ENCODE results near the gene TUFM.
"Not testable (repeated sequence)": the region's sequence is repeated elsewhere in the genome, so short reads cannot be mapped to it uniquely, and the experiment has no call there.

TUFM gene

DNA sequence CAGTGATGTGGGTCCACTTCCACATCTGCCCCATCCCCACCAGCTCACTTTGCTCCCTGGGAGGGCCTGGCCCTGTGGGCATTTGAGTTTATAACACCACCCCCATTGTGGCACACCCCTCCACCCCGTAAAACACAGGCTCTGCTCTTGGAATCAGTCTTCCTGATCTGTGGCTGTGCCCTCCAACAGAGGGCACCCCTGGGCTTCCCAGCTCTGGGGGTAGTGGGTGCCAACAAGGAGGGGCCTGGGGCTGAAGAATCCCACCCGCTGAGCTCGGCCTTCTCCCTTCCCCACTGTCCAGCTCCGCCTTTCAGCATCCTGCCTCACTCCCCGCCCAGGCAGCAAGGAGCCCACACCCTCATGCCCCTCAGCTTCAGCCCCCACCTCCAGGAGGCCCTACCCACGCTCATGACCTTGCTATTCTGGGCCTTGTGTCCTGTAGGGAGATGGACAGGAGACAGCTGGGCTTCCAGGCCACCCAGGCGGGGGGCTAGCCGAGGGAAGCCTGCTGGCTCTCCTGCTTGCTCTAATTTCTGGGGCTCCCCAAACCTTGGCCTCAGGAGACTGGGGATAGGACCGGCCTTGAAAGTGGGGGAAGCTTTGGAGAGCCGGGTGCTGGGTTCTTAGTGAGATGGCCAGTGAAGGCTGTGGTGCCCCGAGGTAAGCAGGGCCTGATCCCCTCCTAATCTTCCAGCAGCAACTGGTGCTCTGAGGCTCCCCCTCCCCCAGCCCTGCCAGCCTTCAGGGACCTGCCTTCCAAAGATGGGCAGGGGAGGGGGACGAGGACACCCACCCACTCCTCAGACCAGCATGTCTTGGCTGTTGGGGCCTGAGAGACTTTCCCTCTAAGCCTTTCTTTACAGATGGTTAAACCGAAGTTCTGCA, 29.2 kb upstream of the TUFM start:
- no peak for DNase-seq

DNA sequence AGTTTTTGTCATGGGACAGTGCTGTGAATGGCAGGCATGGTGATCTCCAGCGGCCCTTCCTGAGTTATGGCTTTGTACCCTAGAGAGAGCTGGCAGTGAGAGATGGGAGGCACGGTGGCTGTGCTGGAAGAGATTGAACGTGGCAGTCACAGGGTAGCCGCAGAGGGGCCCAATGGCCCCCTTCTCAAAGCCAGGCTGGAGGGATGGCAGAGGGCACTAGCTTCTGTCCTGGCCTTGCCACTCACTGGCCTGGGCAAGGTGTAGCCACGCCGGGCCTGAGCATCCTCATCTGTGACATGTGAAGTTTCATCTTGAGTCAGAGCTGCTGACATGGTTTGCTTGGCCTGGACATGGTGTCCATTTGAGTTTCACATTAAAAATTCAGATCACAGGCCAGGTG, 28.3 kb upstream of the TUFM start:
- no peak for DNase-seq

- DNase-seq: peak; percentile 55
Measured at GRCh38 chr16:28873543-28874201, 27.5 kb upstream of the TUFM start.

DNA sequence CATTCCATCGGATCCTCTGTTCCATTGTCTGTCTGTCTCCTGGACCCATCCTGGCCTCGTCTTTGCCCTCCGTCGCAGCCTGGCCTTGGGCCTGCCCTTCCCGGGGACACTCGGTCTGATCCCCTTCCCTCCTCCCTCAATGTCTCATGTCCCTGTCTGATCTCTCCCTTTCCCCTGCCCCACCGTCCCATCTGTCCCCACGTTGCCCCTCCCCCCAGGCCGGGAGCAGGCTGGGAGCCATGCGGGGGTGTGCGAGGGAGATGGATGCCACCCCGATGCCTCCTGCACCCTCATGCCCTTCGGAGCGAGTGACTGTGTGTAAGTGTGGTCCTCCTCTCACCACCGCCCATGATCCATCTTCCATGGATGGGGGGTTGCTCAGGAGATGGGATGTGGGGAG, 26.8 kb upstream of the TUFM start:
- DNase-seq: no peak

DNA sequence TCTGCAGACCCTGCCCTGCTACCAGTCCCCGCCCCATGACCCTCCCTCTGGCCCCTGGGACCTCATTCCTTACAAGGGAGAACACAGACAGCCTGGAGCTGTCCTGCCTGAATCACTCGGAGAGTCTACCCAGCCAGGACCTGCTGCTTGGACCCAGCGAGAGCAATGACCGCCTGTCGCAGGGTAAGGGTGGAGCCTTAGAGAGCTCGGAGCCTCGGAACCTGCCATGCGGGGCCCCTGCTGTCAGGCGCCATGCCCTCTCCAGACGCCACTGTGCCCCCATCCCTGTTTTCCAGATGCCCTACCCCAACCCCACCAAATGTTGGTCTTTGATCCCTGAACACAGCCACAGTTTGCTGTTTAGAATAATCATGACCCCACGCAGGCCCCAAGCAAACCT, 23.1 kb upstream of the TUFM start:
- DNase-seq: no peak

- DNase-seq: not testable (repeated sequence)
Measured at GRCh38 chr16:28867646-28868045, 21.5 kb upstream of the TUFM start.

DNA sequence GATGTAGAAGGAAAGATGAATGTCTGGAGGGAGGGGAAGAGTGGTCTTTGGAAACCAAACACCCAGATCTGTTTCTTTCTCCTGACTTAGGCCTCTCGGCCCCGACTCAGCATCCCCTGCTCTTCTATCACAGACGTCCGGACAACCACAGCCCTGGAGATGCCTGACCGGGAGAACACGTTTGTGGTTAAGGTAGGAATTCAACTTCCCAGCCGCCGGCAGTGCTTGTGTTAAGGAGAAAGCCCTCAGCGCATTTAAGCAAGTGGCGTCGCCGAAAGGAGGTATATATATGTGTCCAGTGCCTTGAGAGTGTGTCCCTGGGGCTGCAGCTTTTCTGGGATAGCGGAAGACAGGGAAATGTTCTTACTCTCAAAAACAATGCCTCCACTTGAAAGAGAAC, 21.1 kb upstream of the TUFM start:
- no peak for DNase-seq

DNA sequence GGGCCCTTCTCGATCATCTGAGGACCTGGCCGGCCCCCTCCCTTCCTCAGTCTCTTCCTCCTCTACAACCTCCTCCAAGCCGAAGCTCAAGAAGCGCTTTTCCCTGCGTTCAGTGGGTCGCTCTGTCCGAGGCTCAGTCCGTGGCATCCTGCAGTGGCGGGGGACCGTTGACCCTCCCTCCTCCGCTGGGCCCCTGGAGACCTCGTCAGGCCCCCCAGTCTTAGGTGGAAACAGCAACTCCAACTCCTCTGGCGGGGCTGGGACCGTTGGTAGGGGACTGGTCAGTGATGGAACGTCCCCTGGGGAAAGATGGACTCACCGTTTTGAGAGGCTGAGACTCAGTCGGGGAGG, 20.3 kb upstream of the TUFM start:
- no peak for DNase-seq

GRCh38 chr16:28865722-28866453, 19.7 kb upstream of the TUFM start:
- DNase-seq: no peak

GRCh38 chr16:28865001-28865688, 19.0 kb upstream of the TUFM start:
- DNase-seq: no peak

DNA sequence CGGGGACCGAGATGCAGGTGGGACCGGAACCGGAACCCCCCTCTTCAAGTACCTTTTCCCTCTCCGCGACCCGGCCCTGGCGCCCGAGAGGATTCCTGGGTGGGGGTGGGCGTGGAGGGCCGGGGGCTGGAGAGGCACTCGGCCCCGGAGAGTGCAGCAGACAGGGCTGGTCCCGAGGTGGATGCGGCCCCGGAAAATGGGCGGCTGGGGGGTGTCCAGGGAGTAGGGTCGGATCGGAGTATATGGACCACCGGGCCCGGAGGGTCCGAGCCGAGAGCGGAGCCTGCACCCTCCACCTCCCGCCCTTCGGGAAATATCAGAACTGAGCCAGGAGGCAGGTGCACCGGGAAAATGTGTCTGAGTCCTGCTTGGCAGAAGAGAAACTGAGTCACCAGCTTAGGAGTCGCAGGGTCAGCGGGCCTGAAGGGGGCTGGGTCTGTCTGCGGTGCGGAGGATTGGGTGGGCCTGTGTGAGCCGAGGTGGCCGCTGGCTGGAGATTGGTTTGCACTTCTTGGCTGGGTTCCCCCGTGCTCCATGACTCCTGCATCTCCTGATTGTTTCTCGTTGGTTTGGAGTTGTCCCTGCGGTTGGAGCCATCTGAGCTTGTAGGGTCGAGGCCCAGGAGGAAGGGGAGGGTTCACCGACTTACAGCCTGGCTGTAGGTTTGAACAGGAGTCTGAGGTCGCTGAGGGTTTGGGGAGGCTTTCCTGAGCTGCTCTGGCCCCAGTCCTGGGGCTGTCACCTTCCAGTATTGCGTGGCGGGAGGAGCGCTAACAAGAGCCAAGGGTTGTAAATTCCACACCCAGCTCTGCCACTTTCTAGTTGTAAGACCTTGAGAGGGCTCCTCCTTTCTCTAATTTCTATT, 18.0 kb upstream of the TUFM start:
- peak; percentile 27 for DNase-seq

DNA sequence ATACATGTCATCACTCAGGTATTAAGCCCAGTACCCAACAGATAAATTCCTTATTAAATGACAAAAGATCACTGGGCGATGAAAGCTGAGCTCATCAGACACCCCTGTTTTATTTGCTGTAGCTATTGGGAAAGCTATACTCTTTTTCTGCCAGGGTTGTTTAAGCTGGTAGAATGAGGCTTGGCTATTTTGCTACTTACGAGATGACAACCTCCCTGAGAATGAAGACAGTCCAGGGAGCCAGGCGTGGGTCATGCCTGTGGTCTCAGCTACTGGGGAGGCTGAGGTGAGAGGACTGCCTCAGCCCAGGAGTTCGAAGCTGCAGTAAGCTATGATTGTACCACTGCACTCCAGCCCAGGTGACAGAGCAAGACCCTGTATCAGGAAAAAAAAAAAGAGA, 13.2 kb upstream of the TUFM start:
- no peak for DNase-seq

- DNase-seq: no peak
Measured at GRCh38 chr16:28858421-28858820, 12.3 kb upstream of the TUFM start.

GRCh38 chr16:28846933-28847273, 755 bp upstream of the TUFM start:
- peak; percentile 37 for DNase-seq

DNA sequence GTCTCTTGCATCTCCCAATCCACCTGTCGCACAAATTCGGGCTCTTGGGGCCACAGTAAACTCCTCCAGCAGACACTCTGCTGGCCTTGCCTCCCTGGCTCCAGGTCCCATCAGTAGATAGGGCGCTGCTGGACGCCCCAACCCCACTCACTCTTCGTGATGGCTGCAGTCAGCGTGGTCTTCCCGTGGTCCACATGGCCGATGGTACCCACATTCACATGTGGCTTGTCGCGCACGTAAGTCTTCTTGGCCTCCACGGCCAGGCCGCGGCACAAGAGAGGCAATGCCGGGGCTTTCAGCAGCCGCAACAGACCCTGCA, 428 bp downstream of the TUFM start:
- no peak for DNase-seq

- peak; percentile 85 for DNase-seq
Measured at GRCh38 chr16:28845293-28845692, 855 bp downstream of the TUFM start.

GRCh38 chr16:28844226-28844885, 1.8 kb downstream of the TUFM start:
- DNase-seq: no peak

- no peak for DNase-seq
Measured at GRCh38 chr16:28843766-28844165, 2.4 kb downstream of the TUFM start.

DNA sequence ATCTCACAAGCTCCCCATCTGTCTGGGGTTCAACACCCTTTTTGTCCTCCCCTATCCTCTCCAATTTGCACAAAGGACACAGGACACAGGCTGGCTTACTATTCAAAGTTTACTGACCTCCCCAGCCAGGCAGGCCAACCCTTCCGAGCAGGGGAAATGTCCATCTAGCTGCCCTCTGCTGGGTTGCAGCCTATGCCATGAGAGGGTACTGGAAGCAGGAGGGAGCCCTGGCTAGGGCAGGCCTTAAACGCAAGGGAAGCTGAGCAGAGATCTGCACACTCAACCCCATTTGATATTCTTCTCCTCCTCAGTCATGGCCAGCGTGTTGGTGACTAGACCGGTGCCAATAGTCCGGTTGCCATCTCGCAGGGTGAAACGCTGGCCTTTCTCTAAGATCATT, 3.5 kb downstream of the TUFM start:
- no peak for DNase-seq

DNA sequence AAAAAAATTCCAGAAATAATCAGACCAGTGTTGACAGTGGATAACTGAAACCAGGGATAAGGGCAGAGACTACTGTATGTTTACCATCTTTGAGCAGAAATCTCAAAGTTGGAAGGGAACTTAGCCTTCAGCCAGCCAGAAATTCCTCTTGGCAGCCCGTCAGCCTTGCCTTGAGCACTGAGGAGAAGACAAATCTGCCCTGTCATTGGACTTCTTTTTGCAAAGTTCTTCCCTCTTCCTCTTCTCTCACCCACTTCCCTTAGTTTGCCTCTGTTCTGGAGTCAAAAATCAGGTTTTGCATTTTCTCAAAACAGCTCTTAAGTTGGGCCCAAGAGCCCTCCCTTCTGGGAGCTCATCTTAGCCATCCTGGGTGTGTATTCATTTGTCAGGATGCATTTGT, 6.2 kb downstream of the TUFM start:
- no peak for DNase-seq

DNA sequence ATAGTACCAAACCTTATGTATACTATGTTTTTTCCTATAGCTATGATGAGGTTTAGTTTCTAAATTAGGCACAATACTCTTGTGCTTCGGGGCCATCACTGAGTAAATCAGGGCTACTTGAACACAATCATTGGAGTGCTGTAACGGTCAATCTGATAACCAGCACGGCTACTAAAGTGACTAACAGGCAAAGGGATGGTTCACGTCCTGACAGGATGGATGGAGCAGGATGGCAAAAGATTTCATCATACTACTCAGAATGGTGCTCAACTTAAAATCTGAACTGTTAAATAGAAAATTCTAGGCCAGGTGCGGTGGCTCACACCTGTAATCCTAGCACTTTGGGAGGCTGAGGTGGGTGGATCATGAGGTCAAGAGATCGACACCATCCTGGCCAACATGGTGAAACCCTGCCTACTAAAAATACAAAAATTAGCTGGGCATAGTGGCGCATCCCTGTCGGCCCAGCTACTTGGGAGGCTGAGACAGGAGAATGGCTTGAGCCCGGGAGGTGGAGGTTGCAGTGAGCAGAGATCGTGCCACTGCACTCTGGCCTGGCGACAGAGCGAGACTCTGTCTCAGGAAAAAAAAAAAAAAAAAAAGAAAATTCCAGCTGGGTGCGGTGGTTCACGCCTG, 7.0 kb downstream of the TUFM start:
- DNase-seq: no peak

GRCh38 chr16:28838558-28838918, 7.6 kb downstream of the TUFM start:
- DNase-seq: no peak

All from hematopoietic multipotent progenitor cell treated with erythropoietin and hydrocortisone succinate and interleukin-3 and kit ligand, for 8 days (in vitro differentiated cells).